Mesenchymal stem cell (in vitro differentiated cells and primary cell): ENCODE results near the gene GPR3.

ENCODE experiments used
- DNase-seq: peaks from one replicate; pipeline ENCODE4 v3.0.0-alpha.2; 2013
- H2AFZ ChIP-seq: one replicate; pipeline ENCODE4 v1.6.1; 2013; ENCODE audit warnings: low read depth, mild to moderate bottlenecking, control low read depth, inconsistent platforms, low read length, moderate library complexity
- H2AK5ac ChIP-seq: 2 replicates; pipeline ENCODE4 v1.6.1; 2013; ENCODE audit warnings: low read length, moderate library complexity, mild to moderate bottlenecking, inconsistent platforms; ENCODE audit not compliant: severe bottlenecking
- H2BK120ac ChIP-seq: one replicate; pipeline ENCODE4 v1.6.1; 2013; ENCODE audit warnings: low read depth, mild to moderate bottlenecking, inconsistent platforms, low read length, moderate library complexity
- H2BK12ac ChIP-seq, 2 experiments: one replicate each; pipeline ENCODE4 v1.6.1; 2013; ENCODE audit warnings: inconsistent platforms in 2 of 2, low read length in 2 of 2, mild to moderate bottlenecking in 2 of 2, moderate library complexity in 2 of 2, control low read depth in 1 of 2
- H2BK15ac ChIP-seq: one replicate; pipeline ENCODE4 v1.6.1; 2013; ENCODE audit warnings: mild to moderate bottlenecking, low read depth, inconsistent platforms; ENCODE audit not compliant: poor library complexity, severe bottlenecking
- H2BK5ac ChIP-seq: 2 replicates; pipeline ENCODE4 v1.6.1; 2013; ENCODE audit warnings: low read depth, mild to moderate bottlenecking, low read length, control low read depth, inconsistent platforms; ENCODE audit not compliant: poor library complexity, severe bottlenecking
- H3K14ac ChIP-seq, 2 experiments: one replicate each; pipeline ENCODE4 v1.6.1; 2013; ENCODE audit warnings: inconsistent platforms in 2 of 2, low read length in 2 of 2, control low read depth in 1 of 2, mild to moderate bottlenecking in 1 of 2, moderate library complexity in 1 of 2
- H3K18ac ChIP-seq, 2 experiments: one replicate each; pipeline ENCODE4 v1.6.1; 2013; ENCODE audit warnings: inconsistent platforms in 2 of 2, low read length in 2 of 2, control low read depth in 1 of 2, low read depth in 1 of 2, mild to moderate bottlenecking in 1 of 2
- H3K23ac ChIP-seq, 2 experiments: one replicate each; pipeline ENCODE4 v1.6.1; 2013; ENCODE audit warnings: inconsistent platforms in 2 of 2, low read length in 2 of 2, mild to moderate bottlenecking in 2 of 2, moderate library complexity in 2 of 2, control low read depth in 1 of 2
- H3K27ac ChIP-seq: 2 replicates; pipeline ENCODE4 v1.5.1; 2013; ENCODE audit warnings: mild to moderate bottlenecking, moderate library complexity, low read length, control low read depth, inconsistent platforms; ENCODE audit not compliant: poor library complexity, severe bottlenecking
- H3K27me3 ChIP-seq, 2 experiments: 2 replicates each; pipeline versions ENCODE4 v1.6.1 to v1.7.0; 2013; ENCODE audit warnings: low read length in 2 of 2, mild to moderate bottlenecking in 2 of 2, moderate library complexity in 2 of 2, control low read depth in 1 of 2, inconsistent platforms in 1 of 2; ENCODE audit not compliant: control insufficient read depth in 1 of 2, insufficient read depth in 1 of 2
- H3K36me3 ChIP-seq, 2 experiments: 2 replicates each; pipeline versions ENCODE4 v1.6.1 to v1.7.0; 2013; ENCODE audit warnings: low read length in 2 of 2, control low read depth in 1 of 2, inconsistent platforms in 1 of 2, low read depth in 1 of 2, mild to moderate bottlenecking in 1 of 2; ENCODE audit not compliant: insufficient read depth in 2 of 2, control insufficient read depth in 1 of 2
- H3K4ac ChIP-seq, 2 experiments: one replicate each; pipeline ENCODE4 v1.6.1; 2013; ENCODE audit warnings: inconsistent platforms in 2 of 2, low read length in 2 of 2, mild to moderate bottlenecking in 2 of 2, moderate library complexity in 2 of 2, control low read depth in 1 of 2, low read depth in 1 of 2
- H3K4me1 ChIP-seq: 2 replicates; pipeline ENCODE4 v1.6.1; 2013; ENCODE audit warnings: low read depth, low read length, control low read depth; ENCODE audit not compliant: control insufficient read depth, insufficient read depth
- H3K4me2 ChIP-seq: 2 replicates; pipeline ENCODE4 v1.6.1; 2013; ENCODE audit warnings: low read length, mild to moderate bottlenecking, inconsistent platforms; ENCODE audit not compliant: poor library complexity, severe bottlenecking
- H3K4me3 ChIP-seq, 2 experiments: 2 replicates each; pipeline versions ENCODE4 v1.5.1 to v1.7.0; 2013; ENCODE audit warnings: low read length in 2 of 2, mild to moderate bottlenecking in 2 of 2, control low read depth in 1 of 2, low read depth in 1 of 2; ENCODE audit not compliant: insufficient read depth in 1 of 2
- H3K79me1 ChIP-seq: replicated peaks from 2 replicates; pipeline ENCODE4 v1.6.1; 2013; ENCODE audit warnings: mild to moderate bottlenecking, control low read depth, low read length, inconsistent platforms; ENCODE audit not compliant: poor library complexity, severe bottlenecking
- H3K9ac ChIP-seq: 2 replicates; pipeline ENCODE4 v1.7.0; 2013; ENCODE audit warnings: mild to moderate bottlenecking, low read length, moderate library complexity
- H3K9me3 ChIP-seq: 2 replicates; pipeline ENCODE4 v1.7.0; 2013; ENCODE audit warnings: mild to moderate bottlenecking, low read length; ENCODE audit not compliant: control insufficient read depth
- H4K8ac ChIP-seq: one replicate; pipeline ENCODE4 v1.6.1; 2013; ENCODE audit warnings: inconsistent platforms, mild to moderate bottlenecking, low read length, moderate library complexity
- H4K91ac ChIP-seq: one replicate; pipeline ENCODE4 v1.6.1; 2013; ENCODE audit warnings: mild to moderate bottlenecking, low read length, inconsistent platforms
- WGBS: methylation state at CpG from one replicate; pipeline ENCODE4 v1.1.7; 2013; ENCODE audit warnings: mixed read lengths; 5-methylcytosine and 5-hydroxymethylcytosine counted together

GPR3 gene

DNA sequence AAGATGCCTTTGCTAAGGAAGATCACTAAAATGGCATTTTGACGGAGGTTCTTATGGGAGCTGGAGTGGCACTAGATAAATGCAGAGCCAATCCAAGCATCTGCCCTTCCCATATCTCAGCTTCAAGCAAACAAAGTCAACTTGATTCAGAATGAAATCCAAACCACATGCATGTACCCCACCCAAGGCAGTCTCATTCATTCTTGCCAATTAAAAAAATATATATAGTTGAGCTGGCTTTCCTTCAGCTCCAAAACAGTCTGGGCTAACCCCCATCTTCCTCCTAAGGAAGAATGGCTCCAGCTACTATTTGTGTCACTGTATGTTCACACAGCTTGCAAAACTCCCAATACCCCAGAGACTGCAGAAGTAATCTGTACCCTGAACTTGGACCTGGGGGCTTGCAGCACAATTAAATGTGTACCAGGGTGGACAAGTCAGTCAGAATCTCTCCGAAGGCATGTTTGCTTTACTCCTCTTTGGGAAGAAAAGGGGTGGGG lies 35.4 kb downstream of the GPR3 start:
- no peak overlapping the region for H2BK15ac ChIP-seq
- H3K9me3 ChIP-seq: no peaks in the 10 kb centered on the region
- peak overlapping the region in 1 of 2 experiments; percentile 39 for H3K4me3 ChIP-seq
- peaks cover 14 to 42% of the 10 kb centered on the region in 2 experiments for H3K36me3 ChIP-seq
- H3K23ac ChIP-seq: no peak overlapping the region
- 94% methylated on average over 2 of the region's 2 CpGs for WGBS
- H3K14ac ChIP-seq: no peak overlapping the region
- no peak overlapping the region for H2AK5ac ChIP-seq
- no peak overlapping the region for H2BK5ac ChIP-seq
- no peak overlapping the region for H4K91ac ChIP-seq
- no peak overlapping the region for H3K27ac ChIP-seq
- no peak overlapping the region for H3K4ac ChIP-seq
- H3K18ac ChIP-seq: no peak overlapping the region
- H3K4me1 ChIP-seq: peaks cover 10% of the 10 kb centered on the region
- no peak overlapping the region for H2BK120ac ChIP-seq
- no peak overlapping the region for H4K8ac ChIP-seq
- peak overlapping the region; percentile 28 for H3K9ac ChIP-seq
- no peaks in the 10 kb centered on the region for H3K27me3 ChIP-seq
- H2AFZ ChIP-seq: no peak overlapping the region
- peaks cover 37% of the 10 kb centered on the region for H3K79me1 ChIP-seq
- no peak for DNase-seq
- H3K4me2 ChIP-seq: no peak overlapping the region
- H2BK12ac ChIP-seq: no peak overlapping the region

DNA sequence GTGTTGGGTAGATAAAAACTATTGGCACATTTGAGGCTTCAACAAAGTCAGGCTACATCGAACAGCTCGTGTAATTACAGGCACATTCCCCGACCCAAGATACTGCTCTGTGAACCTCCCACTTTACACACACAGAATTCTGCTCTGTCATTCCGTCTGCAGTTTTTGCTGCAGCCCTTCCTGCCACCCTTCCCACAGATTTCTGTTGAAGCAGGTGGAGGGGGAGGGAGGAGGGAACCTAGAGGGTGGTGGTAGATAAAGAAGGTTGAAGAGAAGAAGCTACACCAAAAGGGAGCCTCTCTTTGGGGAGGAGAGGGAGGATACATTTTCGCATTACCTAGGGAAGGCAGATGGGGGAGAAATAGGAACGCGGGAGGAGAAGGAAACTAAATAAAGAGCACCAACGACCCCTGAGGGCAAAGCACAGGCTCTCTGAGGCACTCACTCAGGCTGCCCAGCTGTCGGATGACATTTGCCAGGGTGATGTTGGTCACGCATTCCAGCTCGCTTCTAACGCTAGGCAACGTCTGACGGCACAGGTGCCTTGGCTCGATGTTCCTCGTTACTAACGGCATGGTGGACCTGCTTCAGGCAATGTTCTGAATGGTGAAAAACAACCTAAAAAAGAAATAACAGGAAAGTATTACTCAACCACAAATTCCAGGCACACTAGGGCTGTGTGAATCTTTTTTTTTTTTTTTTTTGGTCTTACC lies 36.0 kb downstream of the GPR3 start:
- H3K9ac ChIP-seq: peak overlapping the region; percentile 28
- H3K4me2 ChIP-seq: no peak overlapping the region
- no peaks in the 10 kb centered on the region for H3K9me3 ChIP-seq
- no peak overlapping the region for H4K91ac ChIP-seq
- peaks cover 14 to 44% of the 10 kb centered on the region in 2 experiments for H3K36me3 ChIP-seq
- H2BK12ac ChIP-seq: no peak overlapping the region
- H3K27ac ChIP-seq: no peak overlapping the region
- no peak overlapping the region for H2AFZ ChIP-seq
- H3K4me1 ChIP-seq: peaks cover 10% of the 10 kb centered on the region
- no peak overlapping the region for H3K4ac ChIP-seq
- peak overlapping the region in 1 of 2 experiments; percentile 39 for H3K4me3 ChIP-seq
- peak; percentile 22 for DNase-seq
- WGBS: 57% methylated on average over 7 of the region's 17 CpGs
- no peak overlapping the region for H2BK120ac ChIP-seq
- H3K79me1 ChIP-seq: peaks cover 37% of the 10 kb centered on the region
- peak overlapping the region in 1 of 2 experiments; percentile 31 for H3K23ac ChIP-seq
- H3K27me3 ChIP-seq: no peaks in the 10 kb centered on the region
- no peak overlapping the region for H3K14ac ChIP-seq
- no peak overlapping the region for H3K18ac ChIP-seq
- no peak overlapping the region for H4K8ac ChIP-seq
- no peak overlapping the region for H2AK5ac ChIP-seq
- peak overlapping the region; percentile 88 for H2BK15ac ChIP-seq
- H2BK5ac ChIP-seq: no peak overlapping the region

DNA sequence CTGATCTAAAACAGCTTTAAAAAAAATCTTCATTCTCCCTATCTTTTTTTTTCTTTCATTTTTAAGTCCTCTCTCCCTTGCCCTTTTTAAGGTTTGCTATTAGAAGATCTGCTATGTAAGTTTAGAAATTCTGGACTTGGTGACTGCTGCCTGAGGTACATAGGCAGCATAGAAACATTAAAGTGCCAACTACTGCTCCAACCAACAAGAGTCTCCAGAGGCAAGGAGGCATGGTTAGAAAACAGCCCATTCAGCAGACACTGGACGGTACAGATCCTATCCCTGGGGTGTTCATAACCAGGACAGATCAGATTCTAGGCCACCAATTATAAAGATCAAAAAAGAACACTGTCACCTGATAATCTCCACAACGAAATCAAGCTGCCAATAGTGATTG lies 36.6 kb downstream of the GPR3 start:
- Histone ChIP-seq H2BK5ac (no peak overlapping the region), H3K27ac (no peak overlapping the region), H4K8ac (no peak overlapping the region), H3K9ac (peak overlapping the region; percentile 28), H3K14ac (no peak overlapping the region), H2BK120ac (no peak overlapping the region), H3K4me1 (peaks cover 11% of the 10 kb centered on the region), H3K9me3 (no peaks in the 10 kb centered on the region), H3K79me1 (peaks cover 36% of the 10 kb centered on the region), H3K23ac (no peak overlapping the region), H2BK12ac (no peak overlapping the region), H2AFZ (no peak overlapping the region), H3K4ac (no peak overlapping the region), H2AK5ac (no peak overlapping the region), H4K91ac (no peak overlapping the region), H3K4me2 (no peak overlapping the region), H3K4me3 (no peak overlapping the region), H3K27me3 (no peaks in the 10 kb centered on the region), H2BK15ac (no peak overlapping the region), H3K36me3 (peaks cover 14 to 44% of the 10 kb centered on the region in 2 experiments), H3K18ac (no peak overlapping the region)
- 38% methylated on average over 2 of the region's 2 CpGs for WGBS
- DNase-seq: peak; percentile 8

DNA sequence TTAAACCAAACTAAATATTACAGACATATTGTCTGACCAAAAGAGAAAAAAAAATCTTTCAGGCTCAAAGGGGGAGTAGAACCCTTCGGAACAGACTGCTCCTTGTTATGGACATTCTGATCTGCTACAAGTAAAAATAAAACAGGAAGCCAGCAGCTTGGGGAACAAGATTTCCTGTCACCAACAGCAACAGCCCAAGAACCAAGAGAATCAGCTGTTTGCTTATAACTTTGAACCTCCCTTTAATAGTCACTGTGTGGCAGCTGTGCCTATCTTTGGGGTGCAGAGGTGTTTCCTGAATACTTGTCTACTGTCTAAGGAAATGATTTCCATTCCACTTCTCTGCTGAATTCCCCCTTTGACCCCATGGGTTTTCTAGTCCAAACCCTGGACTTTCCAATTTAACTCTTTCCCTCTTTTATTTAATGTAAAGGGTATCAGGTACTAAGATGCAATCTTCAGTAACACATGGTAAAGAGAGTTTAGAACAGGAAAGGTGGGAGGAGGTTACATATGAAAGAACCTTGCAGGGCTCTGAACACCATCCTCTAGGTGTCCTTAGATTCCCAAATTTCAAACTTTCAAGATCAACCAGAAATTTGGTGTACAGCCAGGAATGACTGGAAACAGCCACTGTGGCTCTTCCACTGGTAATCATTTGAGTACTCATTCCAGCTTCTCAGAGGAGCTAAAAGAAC lies 38.6 kb downstream of the GPR3 start:
- no peak overlapping the region for H3K27ac ChIP-seq
- 63% methylated on average over 1 of the region's 1 CpG for WGBS
- H2BK5ac ChIP-seq: no peak overlapping the region
- DNase-seq: peak; percentile 33
- H4K8ac ChIP-seq: no peak overlapping the region
- peaks cover 12% of the 10 kb centered on the region for H3K4me1 ChIP-seq
- peak overlapping the region; percentile 68 for H2AK5ac ChIP-seq
- no peak overlapping the region for H2BK12ac ChIP-seq
- H2AFZ ChIP-seq: no peak overlapping the region
- no peak overlapping the region for H3K4me2 ChIP-seq
- H3K79me1 ChIP-seq: peaks cover 35% of the 10 kb centered on the region
- H3K9me3 ChIP-seq: no peaks in the 10 kb centered on the region
- no peak overlapping the region for H3K4ac ChIP-seq
- H3K9ac ChIP-seq: peak overlapping the region; percentile 33
- no peaks in the 10 kb centered on the region for H3K27me3 ChIP-seq
- H3K4me3 ChIP-seq: no peak overlapping the region
- H3K36me3 ChIP-seq: peaks cover 14 to 28% of the 10 kb centered on the region in 2 experiments
- H4K91ac ChIP-seq: no peak overlapping the region
- H3K18ac ChIP-seq: no peak overlapping the region
- H3K23ac ChIP-seq: no peak overlapping the region
- no peak overlapping the region for H2BK120ac ChIP-seq
- no peak overlapping the region for H2BK15ac ChIP-seq
- H3K14ac ChIP-seq: no peak overlapping the region
